Activated CD8-positive, alpha-beta memory T cell treated with anti-CD3 and anti-CD28 coated beads for 1 hour (primary cell): ENCODE measurements around the gene SLC48A1.

Source experiments
- DNase-seq, 2 donors: peaks; one replicate each; pipeline ENCODE4 v3.0.0-alpha.2; 2020; ENCODE audit warnings: low read depth in 1 of 2; ENCODE audit errors: extremely low read depth in 1 of 2

Gene SLC48A1

DNA sequence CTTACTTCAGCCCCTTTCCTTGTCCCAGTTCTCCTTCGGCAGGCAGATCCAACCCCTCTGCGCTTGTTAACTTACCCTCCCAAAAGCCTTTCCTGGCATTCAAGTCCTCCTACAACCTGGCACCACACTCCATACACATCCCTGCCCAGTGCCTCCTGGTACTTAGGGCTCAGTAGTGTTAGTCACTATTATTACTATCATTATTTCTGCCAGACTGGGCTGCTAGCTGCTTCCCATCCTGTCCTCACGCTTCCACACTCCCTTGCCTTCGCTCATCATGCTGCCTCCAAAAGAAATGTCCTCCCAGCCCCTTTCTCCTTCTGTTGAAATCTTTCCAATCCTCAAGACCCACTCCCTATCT, 48.3 kb downstream of the SLC48A1 start:
- no peak for DNase-seq

DNA sequence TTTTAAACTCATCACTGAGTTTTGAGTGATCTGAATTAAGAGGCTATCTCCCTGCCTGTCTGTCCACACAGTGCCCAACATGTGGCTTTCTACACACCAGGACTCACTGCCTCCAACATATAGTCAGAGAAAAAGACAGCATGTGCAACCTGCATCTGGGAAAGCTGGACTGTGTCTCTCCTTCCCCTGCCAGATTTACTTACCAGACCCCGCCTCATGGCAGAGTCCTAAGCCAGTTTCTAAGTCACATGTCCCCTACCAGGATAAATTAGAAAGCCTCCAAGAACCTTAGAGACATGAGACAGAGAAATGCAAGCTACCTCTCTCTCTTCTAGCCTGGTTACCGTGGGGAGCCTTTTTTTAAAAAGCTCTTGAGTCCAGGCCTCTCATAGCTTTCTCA, 49.4 kb downstream of the SLC48A1 start:
- no peak for DNase-seq

DNA sequence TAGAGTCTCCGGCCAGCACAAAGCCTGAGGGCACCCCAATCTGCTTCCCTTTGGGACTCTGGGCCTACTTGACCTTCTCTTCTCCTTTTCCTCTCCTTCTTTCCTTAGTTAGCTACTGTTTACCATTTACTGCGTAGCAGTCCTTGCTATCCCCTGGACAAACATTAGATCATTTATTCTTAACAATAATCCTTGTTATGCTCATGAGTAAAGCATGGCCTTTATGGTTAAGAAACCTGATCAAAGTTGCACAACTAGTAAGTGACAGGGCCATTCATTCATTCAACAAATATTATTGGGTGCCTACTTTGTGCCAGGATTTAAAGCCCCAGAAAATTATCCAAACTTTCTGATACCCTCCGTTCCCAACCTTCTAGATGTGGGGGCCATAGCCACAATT, 49.8 kb downstream of the SLC48A1 start:
- no peak for DNase-seq

DNA sequence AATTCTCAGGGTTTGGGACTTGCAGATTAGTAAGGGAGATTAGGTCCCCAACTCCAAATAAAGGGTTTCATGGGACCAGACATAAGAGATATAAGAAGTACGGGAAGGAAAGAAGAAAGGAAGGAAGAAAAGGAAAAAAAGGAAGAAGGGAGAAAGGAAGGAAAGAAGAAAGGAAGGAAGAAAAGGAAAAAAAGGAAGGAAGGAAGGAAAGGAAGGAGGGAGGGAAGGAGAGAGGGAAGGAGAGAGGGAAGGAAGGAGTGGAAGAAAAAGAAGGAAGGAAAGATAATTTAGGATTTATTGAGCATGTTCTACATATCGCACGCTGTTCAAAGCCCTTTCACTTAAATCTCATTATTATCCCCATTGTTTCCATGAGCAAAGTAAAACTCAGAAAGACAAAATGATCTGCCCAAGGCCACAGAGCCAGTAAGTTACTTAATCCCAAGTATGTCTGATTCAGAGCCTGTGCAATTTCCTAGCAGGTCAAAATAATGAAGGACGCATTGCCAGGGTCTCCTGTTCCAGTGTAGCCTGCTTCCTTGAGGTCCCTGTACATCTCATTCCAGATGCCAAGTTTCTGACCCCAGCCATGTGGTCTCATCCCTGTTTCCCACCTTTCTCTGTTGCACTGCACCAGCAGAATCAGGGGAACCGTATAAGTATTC, 50.5 kb downstream of the SLC48A1 start:
- no peak for DNase-seq

DNA sequence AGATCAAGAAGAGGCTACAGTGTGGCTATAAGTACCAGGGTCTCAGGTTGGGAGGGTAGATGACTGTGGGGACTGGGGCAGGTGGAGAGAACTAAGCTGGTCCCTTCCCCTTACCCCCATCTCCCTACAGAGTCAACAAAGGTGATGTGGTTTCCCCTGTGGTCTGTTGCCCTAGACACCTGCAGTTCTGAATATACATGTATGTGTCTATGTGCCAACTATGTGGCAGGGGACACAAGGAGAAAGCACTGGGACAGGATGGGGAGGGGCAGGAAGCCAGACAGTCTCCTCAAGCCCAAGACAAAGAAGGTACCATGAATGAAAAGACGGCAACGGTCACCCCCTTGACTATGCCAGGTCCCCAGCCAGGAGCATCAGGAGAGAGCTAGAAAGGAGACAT, 51.2 kb downstream of the SLC48A1 start:
- no peak for DNase-seq

DNA sequence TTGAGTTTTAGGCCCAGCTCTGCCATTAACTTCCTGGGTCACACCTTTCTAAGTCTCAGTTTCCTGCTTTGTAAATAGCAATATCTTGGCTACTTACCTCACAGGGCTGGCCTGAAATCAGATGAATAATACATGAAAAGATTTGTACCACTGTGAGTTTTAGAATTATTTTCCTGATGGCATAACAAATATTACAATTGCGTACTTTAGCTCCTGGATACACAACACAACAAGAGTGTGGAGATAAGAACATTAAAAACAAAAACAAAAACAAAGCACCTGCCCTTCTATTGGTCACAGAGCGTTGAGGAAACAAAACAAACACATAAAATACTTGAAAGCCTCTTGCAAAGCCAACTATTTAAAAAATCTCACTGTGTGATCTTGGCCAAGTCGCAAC, 51.6 kb downstream of the SLC48A1 start:
- no peak for DNase-seq

DNA sequence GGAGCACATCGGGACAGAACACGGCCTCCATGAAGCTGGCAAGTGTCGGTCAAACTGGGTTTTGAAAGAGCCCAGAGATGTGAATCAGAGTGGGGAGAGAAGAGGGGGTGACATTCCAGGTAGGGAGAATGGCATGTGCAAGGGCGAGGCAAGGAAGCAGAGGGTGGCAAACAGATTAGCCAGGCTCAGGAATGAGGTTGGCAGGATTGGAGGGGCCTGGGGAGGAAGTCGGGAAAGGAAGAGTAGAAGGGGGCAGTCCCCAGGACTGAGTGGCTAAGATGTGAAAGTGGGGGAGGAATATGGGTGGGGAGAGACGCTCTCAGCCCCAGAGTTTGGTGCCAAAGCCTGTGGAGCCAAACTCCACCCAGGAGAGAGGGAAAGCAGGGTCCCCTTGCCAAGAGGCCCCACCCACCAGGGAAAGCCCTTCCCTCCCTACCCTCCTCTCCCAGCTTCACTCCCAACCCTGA, 52.2 kb downstream of the SLC48A1 start:
- DNase-seq: no peak

DNA sequence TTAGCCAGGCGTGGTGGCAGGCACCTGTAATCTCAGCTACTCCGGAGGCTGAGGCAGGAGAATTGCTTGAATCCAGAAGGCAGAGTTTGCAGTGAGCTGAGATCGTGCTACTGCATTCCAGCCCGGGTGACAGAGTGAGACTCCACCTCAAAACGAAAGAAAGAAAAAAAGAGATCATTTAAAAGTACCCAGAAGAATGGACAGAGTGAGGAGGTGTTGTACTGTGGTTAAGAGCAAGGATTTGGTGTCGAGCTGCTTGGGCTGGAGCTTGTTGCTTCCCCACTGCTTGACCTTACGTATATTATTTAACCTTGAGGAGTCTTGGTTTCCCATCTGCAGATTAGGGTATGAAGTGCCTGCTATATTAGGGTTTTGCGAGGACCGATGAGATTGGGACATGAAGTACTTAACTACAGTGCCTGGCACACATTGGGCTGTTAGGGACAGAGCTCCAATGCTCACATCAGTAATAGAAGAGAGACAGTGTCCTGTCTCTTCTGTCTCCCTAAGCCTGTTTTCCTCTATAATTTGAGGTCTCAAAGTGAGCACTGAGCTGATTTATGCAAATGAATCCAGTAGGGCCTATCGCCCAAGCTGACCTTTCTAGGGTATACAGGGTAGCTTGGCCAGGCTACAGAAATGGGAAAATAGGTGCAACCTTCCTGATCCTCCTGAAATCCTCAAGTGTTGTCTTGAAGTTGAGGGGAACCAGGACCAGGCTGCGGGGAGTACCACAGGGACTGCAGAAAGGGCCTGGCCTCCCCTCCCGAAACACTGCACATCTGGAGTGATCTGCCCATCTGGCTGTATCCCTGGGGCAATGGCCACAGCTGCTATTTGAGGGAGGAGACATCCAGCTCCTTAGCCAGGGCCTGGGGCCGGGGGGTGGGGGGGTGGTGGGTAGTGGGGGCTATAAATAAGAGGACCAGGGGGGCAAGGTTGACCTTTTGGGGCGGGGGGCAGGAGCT, 55.3 kb downstream of the SLC48A1 start:
- DNase-seq: no peak

DNA sequence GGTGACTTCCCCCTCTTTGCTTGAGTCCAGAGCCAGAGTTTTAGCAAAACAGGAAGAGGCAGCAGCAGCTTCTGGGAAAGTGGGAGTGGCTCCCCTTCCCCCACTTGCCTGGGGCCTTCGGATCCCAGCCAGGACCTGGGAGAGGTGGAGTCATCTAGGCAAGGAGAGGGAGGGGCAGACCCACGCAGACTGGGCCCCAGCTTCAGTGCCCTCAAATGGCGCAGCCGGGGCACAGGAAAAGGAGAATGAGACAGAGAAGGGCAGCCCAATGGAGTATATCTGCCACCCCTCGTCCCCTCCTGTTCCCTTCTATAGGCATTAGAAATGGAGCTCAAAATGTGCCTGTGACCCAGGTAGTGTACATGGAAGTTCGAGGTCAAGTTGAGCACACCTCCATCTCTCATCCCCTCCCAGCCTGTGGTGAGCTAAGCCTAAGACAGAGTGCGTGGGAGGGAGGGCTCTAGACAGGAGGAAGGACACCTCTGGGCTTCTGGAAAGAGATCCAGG, 56.0 kb downstream of the SLC48A1 start:
- DNase-seq: no peak

DNA sequence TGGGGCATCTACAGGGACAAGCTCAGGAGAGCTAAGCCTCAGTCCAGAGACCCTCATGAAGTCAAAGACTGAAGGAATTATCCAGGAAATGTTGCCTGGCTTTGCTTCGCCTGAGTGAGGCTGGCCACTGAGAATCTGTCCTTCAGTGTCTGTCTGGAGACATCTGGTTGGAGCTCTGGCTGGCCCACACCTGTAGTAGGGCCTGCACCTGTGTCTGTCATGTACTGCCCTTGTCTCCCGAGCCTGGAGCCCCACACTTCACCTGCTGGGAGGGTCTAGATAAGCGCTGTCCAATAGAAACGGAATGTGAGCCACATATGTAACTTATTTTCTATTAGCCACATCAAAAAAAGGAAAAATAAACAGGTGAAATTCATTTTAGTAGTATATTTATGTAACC, 56.5 kb downstream of the SLC48A1 start:
- DNase-seq: no peak
